ENCODE measurements around the gene FNDC3B.

DNA sequence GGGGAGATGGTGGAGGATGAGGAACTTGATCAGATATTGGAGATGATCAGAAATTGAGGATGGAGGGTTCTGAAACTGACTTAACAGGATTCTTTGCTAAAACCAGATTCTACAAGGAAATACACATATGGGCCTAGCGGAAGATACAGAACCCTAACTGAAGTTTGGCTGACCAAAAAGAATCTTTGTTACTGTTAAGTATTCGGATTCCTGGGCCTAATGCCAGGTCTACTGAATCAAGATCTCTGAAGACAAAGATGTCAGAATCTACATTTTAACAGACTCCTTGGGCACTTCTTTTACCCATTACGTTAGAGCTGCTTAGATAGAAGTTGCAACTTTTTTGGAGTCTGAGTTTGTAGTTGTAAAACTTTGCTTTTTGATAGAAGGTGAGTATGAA, 137.7 kb downstream of the FNDC3B start:
- TF ChIP-seq CTCF (IDR thresholded peaks at IDR 0.05; ENCODE audit: extremely low read depth in 1 of 2, insufficient read depth in 1 of 2, low read depth in 1 of 2, low read length in 2 of 2) (no peak), JUN (IDR thresholded peaks at IDR 0.05; ENCODE audit: borderline replicate concordance, insufficient read depth, insufficient read length, low read depth) (no peak), POLR2A (IDR thresholded peaks at IDR 0.05; ENCODE audit: low read depth, low read length) (no peak), MYC (IDR thresholded peaks at IDR 0.05; ENCODE audit: low read depth, low read length) (no peak), POLR2AphosphoS5 (IDR thresholded peaks at IDR 0.05; ENCODE audit: insufficient read depth, low read depth, low read length) (no peak), GATA2 (IDR thresholded peaks at IDR 0.05; ENCODE audit: insufficient read depth, insufficient read length, low read depth, low read length) (no peak), EZH2 (IDR thresholded peaks at IDR 0.05; ENCODE audit: borderline replicate concordance, low read depth, low read length, severe bottlenecking) (no peak)
